Measurements from ENCODE around the gene STRBP.

Gene STRBP

GRCh38 chr9:123269281-123269680 is 895 bp upstream of the STRBP start:
- Histone ChIP-seq H3K4me3 (peak overlapping the region; percentile 94 to 98), H3K4me1 (peaks cover 0 to 21% (median 12%) of the 10 kb centered on the region in 4 donors), H3K36me3 (no peaks in the 10 kb centered on the region), H3K27ac (no peak overlapping the region), H3K9me3 (no peaks in the 10 kb centered on the region), H3K27me3 (no peaks in the 10 kb centered on the region)
- no peak for DNase-seq
- TF ChIP-seq, protein P1, sequence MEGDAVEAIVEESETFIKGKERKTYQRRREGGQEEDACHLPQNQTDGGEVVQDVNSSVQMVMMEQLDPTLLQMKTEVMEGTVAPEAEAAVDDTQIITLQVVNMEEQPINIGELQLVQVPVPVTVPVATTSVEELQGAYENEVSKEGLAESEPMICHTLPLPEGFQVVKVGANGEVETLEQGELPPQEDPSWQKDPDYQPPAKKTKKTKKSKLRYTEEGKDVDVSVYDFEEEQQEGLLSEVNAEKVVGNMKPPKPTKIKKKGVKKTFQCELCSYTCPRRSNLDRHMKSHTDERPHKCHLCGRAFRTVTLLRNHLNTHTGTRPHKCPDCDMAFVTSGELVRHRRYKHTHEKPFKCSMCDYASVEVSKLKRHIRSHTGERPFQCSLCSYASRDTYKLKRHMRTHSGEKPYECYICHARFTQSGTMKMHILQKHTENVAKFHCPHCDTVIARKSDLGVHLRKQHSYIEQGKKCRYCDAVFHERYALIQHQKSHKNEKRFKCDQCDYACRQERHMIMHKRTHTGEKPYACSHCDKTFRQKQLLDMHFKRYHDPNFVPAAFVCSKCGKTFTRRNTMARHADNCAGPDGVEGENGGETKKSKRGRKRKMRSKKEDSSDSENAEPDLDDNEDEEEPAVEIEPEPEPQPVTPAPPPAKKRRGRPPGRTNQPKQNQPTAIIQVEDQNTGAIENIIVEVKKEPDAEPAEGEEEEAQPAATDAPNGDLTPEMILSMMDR (IDR thresholded peaks at IDR 0.05) = no peak
- intact Hi-C loops (cut with DNase I; ENCODE audit: low total_unique reads) = no loop called here

DNA sequence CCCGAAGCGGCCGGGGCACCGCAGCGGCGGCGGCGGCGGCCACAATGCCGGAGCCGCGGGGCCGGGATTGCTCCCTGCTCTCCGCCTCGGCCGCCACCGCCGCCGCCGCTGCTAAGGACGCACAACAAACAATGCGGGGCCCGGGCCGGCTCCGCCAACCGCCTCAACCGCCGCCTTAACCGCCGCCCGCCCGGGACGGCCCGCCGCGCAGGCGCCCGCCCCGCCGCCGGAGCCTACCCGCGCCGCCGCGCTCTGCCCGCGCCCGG is 254 bp downstream of the STRBP start:
- H3K4me1 ChIP-seq = peaks cover 0 to 21% (median 12%) of the 10 kb centered on the region in 4 donors
- H3K36me3 ChIP-seq = no peaks in the 10 kb centered on the region
- intact Hi-C loops (cut with DNase I; ENCODE audit: low total_unique reads) = no loop called here
- TF ChIP-seq, protein P1 (IDR thresholded peaks at IDR 0.05) = no peak
- peak in 1 of 2 donors; percentile 41 for DNase-seq
- H3K4me3 ChIP-seq = peak overlapping the region; percentile 94 to 98
- H3K9me3 ChIP-seq = no peaks in the 10 kb centered on the region
- peak overlapping the region; percentile 55 to 60 for H3K27ac ChIP-seq
- no peaks in the 10 kb centered on the region for H3K27me3 ChIP-seq

- Histone ChIP-seq H3K27ac (peak overlapping the region; percentile 55 to 60), H3K27me3 (no peaks in the 10 kb centered on the region), H3K9me3 (no peaks in the 10 kb centered on the region), H3K4me1 (peaks cover 0 to 21% (median 12%) of the 10 kb centered on the region in 4 donors), H3K36me3 (no peaks in the 10 kb centered on the region), H3K4me3 (peak overlapping the region; percentile 94 to 98)
- DNase-seq = peak in 1 of 2 donors; percentile 64
- TF ChIP-seq, protein P1 (IDR thresholded peaks at IDR 0.05) = no peak
- intact Hi-C loops (cut with DNase I; ENCODE audit: low total_unique reads) = no loop called here
Observed at GRCh38 chr9:123267481-123268198, 746 bp downstream of the STRBP start.

GRCh38 chr9:123266655-123267399 is 1.6 kb downstream of the STRBP start:
- no peaks in the 10 kb centered on the region for H3K9me3 ChIP-seq
- no peaks in the 10 kb centered on the region for H3K36me3 ChIP-seq
- DNase-seq = no peak
- H3K4me1 ChIP-seq = peaks cover 0 to 21% (median 12%) of the 10 kb centered on the region in 4 donors
- TF ChIP-seq, protein P1 (IDR thresholded peaks at IDR 0.05) = no peak
- intact Hi-C loops (cut with DNase I; ENCODE audit: low total_unique reads) = no loop called here
- no peak overlapping the region for H3K4me3 ChIP-seq
- no peaks in the 10 kb centered on the region for H3K27me3 ChIP-seq
- no peak overlapping the region for H3K27ac ChIP-seq

- Histone ChIP-seq H3K36me3 (no peaks in the 10 kb centered on the region), H3K27ac (no peak overlapping the region)
- intact Hi-C loops (cut with DNase I; ENCODE audit: low total_unique reads) = no loop called here
Observed at GRCh38 chr9:123265833-123266232, 2.6 kb downstream of the STRBP start.

More at GRCh38 chr9:123265833-123266232, 2.6 kb downstream of the STRBP start:
- no peak for DNase-seq
- Histone ChIP-seq H3K9me3 (no peaks in the 10 kb centered on the region), H3K27me3 (no peaks in the 10 kb centered on the region), H3K4me3 (no peak overlapping the region), H3K4me1 (peaks cover 0 to 21% (median 12%) of the 10 kb centered on the region in 4 donors)
- TF ChIP-seq, protein P1 (IDR thresholded peaks at IDR 0.05) = no peak

All from tibial artery (tissue), 4 donors.